IMR-90 (cell line): ENCODE results near the gene CDK14. TPM values are rescaled to one million over a fixed set of nuclear protein-coding genes. Genes with fewer than 3 reads are reported as not detected.

Experiments used
- ATAC-seq: fragments of 200-7000 bp; cut with Tn5 transposase; 2 replicates; pipeline ENCODE4 v1.9.1; 2020; ENCODE audit warnings: low read depth, mild to moderate bottlenecking, moderate library complexity
- BruUV-seq: library from RNA; stranded (reverse); fragments of 400-500 nt; replicated peaks from 2 replicates; lab custom pipeline; 2021; lab: Mats Ljungman, UMichigan
- CTCF ChIA-PET: fragments of 300-600 bp; formaldehyde crosslinking; extraction: SDS; loops from one replicate; lab custom pipeline; 2021; ENCODE audit warnings: antibody characterized with exemption; lab: Yijun Ruan, JAX
- POLR2A ChIA-PET: fragments of 300-600 bp; sonication (Branson Sonifier 250); formaldehyde crosslinking; loops from one replicate; lab custom pipeline; 2022; ENCODE audit warnings: antibody characterized with exemption; ENCODE audit not compliant: unreplicated experiment; lab: Charles Lee
- DNase-seq: peaks from one replicate; pipeline ENCODE4 v3.0.0; 2013
- H2AFZ ChIP-seq: replicated peaks from 2 replicates; pipeline ENCODE3; 2013; ENCODE audit warnings: low read length, mild to moderate bottlenecking; ENCODE audit not compliant: poor library complexity
- H2AK5ac ChIP-seq: 2 replicates; pipeline ENCODE4 v1.6.1; 2013; ENCODE audit warnings: low read depth, low read length, inconsistent platforms
- H2AK9ac ChIP-seq: replicated peaks from 2 replicates; pipeline ENCODE3; 2013; ENCODE audit warnings: mild to moderate bottlenecking, low read depth, low read length, moderate library complexity; ENCODE audit not compliant: poor library complexity
- H2BK120ac ChIP-seq: 2 replicates; pipeline ENCODE4 v1.6.1; 2013; ENCODE audit warnings: low read depth, low read length, inconsistent platforms
- H2BK15ac ChIP-seq: 3 replicates; pipeline ENCODE4 v1.6.1; 2013; ENCODE audit warnings: low read depth, low read length, inconsistent platforms
- H2BK20ac ChIP-seq: 2 replicates; pipeline ENCODE4 v1.6.1; 2013; ENCODE audit warnings: low read depth, mild to moderate bottlenecking, inconsistent platforms, low read length, moderate library complexity
- H2BK5ac ChIP-seq: 2 replicates; pipeline ENCODE4 v1.6.1; 2013; ENCODE audit warnings: mild to moderate bottlenecking, low read depth, low read length, inconsistent platforms; ENCODE audit not compliant: poor library complexity, severe bottlenecking
- H3K14ac ChIP-seq: replicated peaks from 2 replicates; pipeline ENCODE4 v1.6.1; 2013; ENCODE audit warnings: low read depth, low read length, inconsistent platforms
- H3K18ac ChIP-seq: 2 replicates; pipeline ENCODE4 v1.6.1; 2013; ENCODE audit warnings: low read depth, low read length, control low read depth
- H3K23ac ChIP-seq: 2 replicates; pipeline ENCODE4 v1.6.1; 2013; ENCODE audit warnings: low read depth, low read length, inconsistent platforms
- H3K27ac ChIP-seq: 2 replicates; pipeline ENCODE4 v1.5.1; 2013; ENCODE audit warnings: mild to moderate bottlenecking, control low read depth, low read length; ENCODE audit not compliant: insufficient read depth
- H3K27me3 ChIP-seq: 2 replicates; pipeline ENCODE4 v1.6.1; 2013; ENCODE audit warnings: low read length; ENCODE audit not compliant: control insufficient read depth, insufficient read depth
- H3K36me3 ChIP-seq: 2 replicates; pipeline ENCODE4 v1.6.1; 2013; ENCODE audit warnings: low read length, mixed read lengths; ENCODE audit not compliant: control insufficient read depth, insufficient read depth
- H3K4ac ChIP-seq: 2 replicates; pipeline ENCODE4 v1.6.1; 2013; ENCODE audit warnings: low read depth, low read length, inconsistent platforms
- H3K4me1 ChIP-seq: 2 replicates; pipeline ENCODE4 v1.6.1; 2013; ENCODE audit warnings: low read length, mixed read lengths; ENCODE audit not compliant: control insufficient read depth, insufficient read depth
- H3K4me2 ChIP-seq: 2 replicates; pipeline ENCODE4 v1.6.1; 2013; ENCODE audit warnings: low read depth, mild to moderate bottlenecking, control low read depth, low read length, moderate library complexity
- H3K4me3 ChIP-seq: 2 replicates; pipeline ENCODE4 v1.5.1; 2013; ENCODE audit warnings: low read depth, mild to moderate bottlenecking, control low read depth, low read length, moderate library complexity; ENCODE audit not compliant: insufficient read depth
- H3K56ac ChIP-seq: 2 replicates; pipeline ENCODE4 v1.6.1; 2013; ENCODE audit warnings: low read length, inconsistent platforms; ENCODE audit not compliant: insufficient read depth; ENCODE audit errors: extremely low read depth
- H3K79me1 ChIP-seq, 2 experiments: 2 replicates each; pipeline ENCODE4 v1.6.1; 2013; ENCODE audit warnings: low read length in 2 of 2, inconsistent platforms in 1 of 2, low read depth in 1 of 2
- H3K9ac ChIP-seq: 2 replicates; pipeline ENCODE4 v1.6.1; 2013; ENCODE audit warnings: low read depth, low read length, control low read depth
- H3K9me1 ChIP-seq: 2 replicates; pipeline ENCODE4 v1.6.1; 2013; ENCODE audit warnings: low read length, inconsistent platforms; ENCODE audit not compliant: insufficient read depth
- H3K9me3 ChIP-seq: 2 replicates; pipeline ENCODE4 v1.6.1; 2013; ENCODE audit warnings: low read length; ENCODE audit not compliant: control insufficient read depth, insufficient read depth
- H4K20me1 ChIP-seq: 2 replicates; pipeline ENCODE4 v1.6.1; 2013; ENCODE audit warnings: low read length, inconsistent platforms; ENCODE audit not compliant: insufficient read depth
- H4K5ac ChIP-seq: 2 replicates; pipeline ENCODE4 v1.6.1; 2013; ENCODE audit warnings: mild to moderate bottlenecking, low read depth, low read length, control low read depth
- H4K8ac ChIP-seq, 2 experiments: 2 replicates each; pipeline ENCODE4 v1.6.1; 2013; ENCODE audit warnings: low read depth in 2 of 2, low read length in 2 of 2, control low read depth in 1 of 2, inconsistent platforms in 1 of 2
- H4K91ac ChIP-seq: 2 replicates; pipeline ENCODE4 v1.6.1; 2013; ENCODE audit warnings: low read depth, low read length, inconsistent platforms; ENCODE audit not compliant: insufficient read depth
- CEBPB ChIP-seq: IDR thresholded peaks from 2 replicates; pipeline ENCODE4 v1.6.1; 2012; ENCODE audit warnings: low read depth, low read length, improper control_type of control experiment
- MAFK ChIP-seq: IDR thresholded peaks from 2 replicates; pipeline ENCODE4 v1.6.1; 2012; ENCODE audit warnings: low read depth, low read length, improper control_type of control experiment
- MXI1 ChIP-seq: IDR thresholded peaks from 2 replicates; pipeline ENCODE4 v1.6.1; 2012; ENCODE audit warnings: low read depth, mild to moderate bottlenecking, low read length, moderate library complexity, borderline replicate concordance
- RAD21 ChIP-seq: IDR thresholded peaks from 2 replicates; pipeline ENCODE4 v1.6.1; 2012; ENCODE audit warnings: low read length, improper control_type of control experiment
- WGBS, 2 experiments: methylation state at CpG; one replicate each; pipeline versions ENCODE4 v1.1.5 to v1.1.7; 2013; ENCODE audit warnings: missing lambda C conversion rate in 2 of 2; ENCODE audit not compliant: insufficient read length in 1 of 2; ENCODE audit errors: extremely low coverage in 2 of 2; 5-methylcytosine and 5-hydroxymethylcytosine counted together
- dilution Hi-C: fragments of 300-500 bp; cut with HindIII; formaldehyde crosslinking; loops from one replicate; pipeline ENCODE4 v1.14.3; 2018; ENCODE audit warnings: low sequenced_read_pairs; ENCODE audit not compliant: unreplicated experiment
- in situ Hi-C: fragments of 300-500 bp; cut with MboI; formaldehyde crosslinking; loops from 3 replicates; pipeline ENCODE4 v1.14.3; 2019; ENCODE audit warnings: low sequenced_read_pairs, inconsistent platforms, mixed read lengths
- intact Hi-C: fragments of 100-400 bp; cut with micrococcal nuclease; formaldehyde crosslinking; loops from 2 replicates; pipeline ENCODE4 v1.10.0; 2022
- polyA plus RNA-seq, 3 experiments: library from polyadenylated mRNA; depleted of rRNA; stranded (reverse); fragments of >200 nt; gene quantifications; 2 replicates each; pipeline ENCODE4 v1.2.3, GENCODE V29; 2012; ENCODE audit warnings: low replicate concordance in 1 of 3
- total RNA-seq: library from RNA; depleted of rRNA; stranded (reverse); fragments of >200 nt; gene quantifications from 2 replicates; pipeline ENCODE4 v1.2.3, GENCODE V29; 2012

The CDK14 gene
- total and polyA plus RNA-seq, 2 of the 4 experiments (the other 2 are of a cell fraction), result 10.1 to 29.6 TPM

GRCh38 chr7:91250706-91251105 is 654.6 kb downstream of the CDK14 start:
- H3K14ac ChIP-seq, result no peak overlapping the region
- H3K4me2 ChIP-seq, result no peak overlapping the region
- no TSS peak for BruUV-seq
- 0 out of 2 replicates have a peak overlapping the region, but pooled peaks have one; percentile 9 for H2BK20ac ChIP-seq
- H3K4ac ChIP-seq, result no peak overlapping the region
- no peaks in the 10 kb centered on the region for H3K79me1 ChIP-seq
- no peak overlapping the region for H3K4me3 ChIP-seq
- no peak overlapping the region for H3K18ac ChIP-seq
- no peak overlapping the region for H2BK120ac ChIP-seq
- no peak overlapping the region for H3K9ac ChIP-seq
- 0 out of 2 replicates have a peak, but pooled peaks cover 8% of the 10 kb centered on the region for H3K9me1 ChIP-seq
- no peak overlapping the region for H2AK9ac ChIP-seq
- 80% methylated on average over 2 of the region's 4 CpGs; no CpG with 5 or more reads in 1 of the 2 experiments for WGBS, 2 experiments
- no peak overlapping the region for H4K8ac ChIP-seq
- H3K27me3 ChIP-seq, result no peaks in the 10 kb centered on the region
- ATAC-seq (no peak), DNase-seq (no peak)
- H4K20me1 ChIP-seq, result no peaks in the 10 kb centered on the region
- no peaks in the 10 kb centered on the region for H3K36me3 ChIP-seq
- dilution Hi-C loops, result no loop called here
- in situ Hi-C loops, result no loop called here
- no peak overlapping the region for H3K23ac ChIP-seq
- H4K5ac ChIP-seq, result no peak overlapping the region
- no peak overlapping the region for H2AFZ ChIP-seq
- H2AK5ac ChIP-seq, result no peak overlapping the region
- H2BK5ac ChIP-seq, result no peak overlapping the region
- TF ChIP-seq MAFK (no peak), MXI1 (no peak), CEBPB (no peak), RAD21 (no peak)
- ChIA-PET CTCF (interaction anchor here (0.5 kb wide), 1 partner anchor 168 kb away, joined by 4 read pairs; no protein-coding TSS in a partner anchor), POLR2A (no interaction called here)
- no peak overlapping the region; the same call in 2 of the 3 replicates for H2BK15ac ChIP-seq
- H3K27ac ChIP-seq, result no peak overlapping the region
- intact Hi-C loops, result no loop called here
- H3K56ac ChIP-seq, result no peak overlapping the region
- no peak overlapping the region for H4K91ac ChIP-seq
- H3K4me1 ChIP-seq, result peaks cover 8% of the 10 kb centered on the region
- no peaks in the 10 kb centered on the region for H3K9me3 ChIP-seq
